Tongue (tissue), 2 donors: ENCODE results near the gene CYTH4. TPM values are rescaled to one million over a fixed set of nuclear protein-coding genes. Genes with fewer than 3 reads are reported as not detected.
A peak's percentile ranks its signal among the peaks of the same experiment; 100 is the strongest.
"Not testable (repeated sequence)": the region's sequence is repeated elsewhere in the genome, so short reads cannot be mapped to it uniquely, and the experiment has no call there.

Experiments used
- DNase-seq: peaks from one replicate; pipeline ENCODE4 v3.0.0-alpha.2; 2015
- total RNA-seq: library from RNA; depleted of rRNA; stranded (reverse); fragments of >200 nt; gene quantifications from one replicate; pipeline ENCODE4 v1.2.3, GENCODE V29; 2014

Gene CYTH4
- 20.5 TPM for total RNA-seq

- DNase-seq, result no peak
Measured at GRCh38 chr22:37282385-37282677, at the start of gene CYTH4. Gene CYTH4, plus strand, starts transcription at chr22:37282508. Its CDS starts 62 bp downstream, at chr22:37282570.

- DNase-seq, result not testable (repeated sequence)
Measured at GRCh38 chr22:37233371-37233750, 48.9 kb upstream of the CYTH4 start.

GRCh38 chr22:37233751-37234631, 48.3 kb upstream of the CYTH4 start:
- DNase-seq, result no peak

GRCh38 chr22:37234736-37235711, 47.3 kb upstream of the CYTH4 start:
- no peak for DNase-seq

- DNase-seq, result no peak
Measured at GRCh38 chr22:37235897-37236607, 46.3 kb upstream of the CYTH4 start.

- DNase-seq, result peak; percentile 28
Measured at GRCh38 chr22:37237371-37238268, 44.7 kb upstream of the CYTH4 start.

GRCh38 chr22:37239336-37240239, 42.7 kb upstream of the CYTH4 start:
- DNase-seq, result no peak

- no peak for DNase-seq
Measured at GRCh38 chr22:37240240-37240940, 41.9 kb upstream of the CYTH4 start.

GRCh38 chr22:37240941-37241320, 41.4 kb upstream of the CYTH4 start:
- no peak for DNase-seq

GRCh38 chr22:37241351-37242142, 40.8 kb upstream of the CYTH4 start:
- DNase-seq, result no peak

GRCh38 chr22:37242395-37242918, 39.9 kb upstream of the CYTH4 start:
- DNase-seq, result no peak

GRCh38 chr22:37243402-37244113, 38.8 kb upstream of the CYTH4 start:
- DNase-seq, result no peak

- peak; percentile 60 for DNase-seq
Measured at GRCh38 chr22:37244114-37244921, 38.0 kb upstream of the CYTH4 start, which contains the start of gene RAC2. Gene RAC2, minus strand, starts transcription at chr22:37244269. Its CDS starts 121 bp downstream, at chr22:37244148.

- DNase-seq, result no peak
Measured at GRCh38 chr22:37244922-37245722, 37.2 kb upstream of the CYTH4 start.

GRCh38 chr22:37245740-37246139, 36.6 kb upstream of the CYTH4 start:
- no peak for DNase-seq

- DNase-seq, result no peak
Measured at GRCh38 chr22:37248251-37248650, 34.1 kb upstream of the CYTH4 start.
